Stomach (tissue), 4 donors: ENCODE results near the gene ZFP42.

Experiments used
- POLR2A ChIP-seq, 4 donors: fragments of 450-650 bp; IDR thresholded peaks; one replicate each; pipeline ENCODE4 v1.6.1; 2016; ENCODE audit warnings: antibody characterized with exemption in 4 of 4, control low read depth in 2 of 4, mild to moderate bottlenecking in 1 of 4, moderate library complexity in 1 of 4
- POLR2AphosphoS5 ChIP-seq, 3 donors: sonication (generic); formaldehyde crosslinking; IDR thresholded peaks; one replicate each; pipeline ENCODE4 v1.6.1; 2016; ENCODE audit warnings: antibody characterized with exemption in 3 of 3

GRCh38 chr4:188046657-188047056 lies 51.1 kb downstream of the ZFP42 start:
- TF ChIP-seq POLR2AphosphoS5 (IDR thresholded peaks at IDR 0.05) = no peak
- no peak for TF ChIP-seq POLR2A (IDR thresholded peaks at IDR 0.05)
